HUES6 (cell line): ENCODE measurements around the gene LPAR1.
"Not testable (repeated sequence)": the region's sequence is repeated elsewhere in the genome, so short reads cannot be mapped to it uniquely, and the experiment has no call there.

Experiments
- H3K27ac ChIP-seq: 2 replicates; pipeline ENCODE4 v1.7.0; 2013; ENCODE audit warnings: low read depth, mild to moderate bottlenecking, low read length, inconsistent platforms
- H3K27me3 ChIP-seq: 2 replicates; pipeline ENCODE4 v1.6.1; 2013; ENCODE audit warnings: low read length; ENCODE audit not compliant: control insufficient read depth, insufficient read depth
- H3K36me3 ChIP-seq: 2 replicates; pipeline ENCODE4 v1.6.1; 2013; ENCODE audit warnings: low read length; ENCODE audit not compliant: control insufficient read depth, insufficient read depth
- H3K4me1 ChIP-seq: 2 replicates; pipeline ENCODE4 v1.6.1; 2013; ENCODE audit warnings: low read length; ENCODE audit not compliant: control insufficient read depth, insufficient read depth
- H3K4me3 ChIP-seq: 2 replicates; pipeline ENCODE4 v1.5.1; 2013; ENCODE audit warnings: low read depth, low read length
- H3K9ac ChIP-seq: one replicate; pipeline ENCODE4 v1.6.1; 2013; ENCODE audit warnings: mild to moderate bottlenecking, low read length
- H3K9me3 ChIP-seq: 2 replicates; pipeline ENCODE4 v1.6.1; 2013; ENCODE audit warnings: low read depth, low read length; ENCODE audit not compliant: control insufficient read depth, insufficient read depth

Gene LPAR1

GRCh38 chr9:110874963-110875674 lies 163.2 kb downstream of the LPAR1 start:
- H3K27me3 ChIP-seq = no peaks in the 10 kb centered on the region
- H3K4me1 ChIP-seq = no peaks in the 10 kb centered on the region; the same call in 1 of the 2 replicates
- no peaks in the 10 kb centered on the region for H3K36me3 ChIP-seq
- H3K9me3 ChIP-seq = no peaks in the 10 kb centered on the region
- H3K4me3 ChIP-seq = no peak overlapping the region
- H3K27ac ChIP-seq = no peak overlapping the region
- H3K9ac ChIP-seq = no peak overlapping the region

GRCh38 chr9:110872920-110873319 lies 165.3 kb downstream of the LPAR1 start:
- no peaks in the 10 kb centered on the region for H3K27me3 ChIP-seq
- no peaks in the 10 kb centered on the region for H3K4me1 ChIP-seq
- no peak overlapping the region for H3K4me3 ChIP-seq
- H3K36me3 ChIP-seq = no peaks in the 10 kb centered on the region
- H3K9ac ChIP-seq = no peak overlapping the region
- no peak overlapping the region for H3K27ac ChIP-seq
- no peaks in the 10 kb centered on the region for H3K9me3 ChIP-seq

GRCh38 chr9:110871736-110872135 lies 166.5 kb downstream of the LPAR1 start:
- Histone ChIP-seq H3K27me3 (no peaks in the 10 kb centered on the region), H3K4me1 (no peaks in the 10 kb centered on the region), H3K4me3 (no peak overlapping the region), H3K27ac (no peak overlapping the region), H3K9ac (no peak overlapping the region), H3K36me3 (no peaks in the 10 kb centered on the region), H3K9me3 (no peaks in the 10 kb centered on the region)

- Histone ChIP-seq H3K4me1 (no peaks in the 10 kb centered on the region), H3K9ac (no peak overlapping the region), H3K9me3 (no peaks in the 10 kb centered on the region), H3K4me3 (no peak overlapping the region), H3K27ac (no peak overlapping the region), H3K27me3 (no peaks in the 10 kb centered on the region), H3K36me3 (no peaks in the 10 kb centered on the region)
Observed at GRCh38 chr9:110869931-110870330, 168.3 kb downstream of the LPAR1 start.

- H3K4me1 ChIP-seq = no peaks in the 10 kb centered on the region
- peaks cover 29% of the 10 kb centered on the region for H3K9me3 ChIP-seq
- no peak overlapping the region for H3K4me3 ChIP-seq
- no peaks in the 10 kb centered on the region for H3K27me3 ChIP-seq
- H3K36me3 ChIP-seq = no peaks in the 10 kb centered on the region
- H3K9ac ChIP-seq = no peak overlapping the region
- H3K27ac ChIP-seq = no peak overlapping the region
Observed at GRCh38 chr9:110864011-110864410, 174.3 kb downstream of the LPAR1 start.

- not testable (repeated sequence) for H3K27ac ChIP-seq, H3K4me1 ChIP-seq, H3K27me3 ChIP-seq, H3K9ac ChIP-seq, H3K4me3 ChIP-seq, H3K36me3 ChIP-seq
- peaks cover 29% of the 10 kb centered on the region for H3K9me3 ChIP-seq
Observed at GRCh38 chr9:110861370-110862110, 176.7 kb downstream of the LPAR1 start.

- no peaks in the 10 kb centered on the region for H3K4me1 ChIP-seq
- H3K4me3 ChIP-seq = no peak overlapping the region
- H3K36me3 ChIP-seq = no peaks in the 10 kb centered on the region
- no peaks in the 10 kb centered on the region for H3K27me3 ChIP-seq
- H3K9me3 ChIP-seq = peaks cover 26% of the 10 kb centered on the region
- no peak overlapping the region for H3K27ac ChIP-seq
- no peak overlapping the region for H3K9ac ChIP-seq
Observed at GRCh38 chr9:110856772-110857171, 181.5 kb downstream of the LPAR1 start.

- Histone ChIP-seq H3K9ac (no peak overlapping the region), H3K27me3 (no peaks in the 10 kb centered on the region), H3K4me3 (no peak overlapping the region), H3K9me3 (peaks cover 6% of the 10 kb centered on the region; the same call in 1 of the 2 replicates), H3K27ac (no peak overlapping the region), H3K36me3 (no peaks in the 10 kb centered on the region), H3K4me1 (no peaks in the 10 kb centered on the region)
Observed at GRCh38 chr9:110850401-110851135, 187.7 kb downstream of the LPAR1 start.

GRCh38 chr9:110847671-110848070 lies 190.6 kb downstream of the LPAR1 start:
- Histone ChIP-seq H3K36me3 (no peaks in the 10 kb centered on the region), H3K9ac (no peak overlapping the region), H3K4me3 (no peak overlapping the region), H3K27me3 (no peaks in the 10 kb centered on the region), H3K9me3 (no peaks in the 10 kb centered on the region), H3K4me1 (no peaks in the 10 kb centered on the region), H3K27ac (no peak overlapping the region)

- no peaks in the 10 kb centered on the region for H3K4me1 ChIP-seq
- no peaks in the 10 kb centered on the region for H3K9me3 ChIP-seq
- H3K27ac ChIP-seq = no peak overlapping the region
- no peak overlapping the region for H3K4me3 ChIP-seq
- no peaks in the 10 kb centered on the region for H3K27me3 ChIP-seq
- no peaks in the 10 kb centered on the region for H3K36me3 ChIP-seq
- H3K9ac ChIP-seq = no peak overlapping the region
Observed at GRCh38 chr9:110846215-110846614, 192.1 kb downstream of the LPAR1 start.

- no peaks in the 10 kb centered on the region for H3K9me3 ChIP-seq
- H3K9ac ChIP-seq = no peak overlapping the region
- no peaks in the 10 kb centered on the region for H3K27me3 ChIP-seq
- no peak overlapping the region for H3K27ac ChIP-seq
- no peaks in the 10 kb centered on the region for H3K4me1 ChIP-seq
- H3K36me3 ChIP-seq = no peaks in the 10 kb centered on the region
- no peak overlapping the region for H3K4me3 ChIP-seq
Observed at GRCh38 chr9:110844121-110844520, 194.1 kb downstream of the LPAR1 start.
